Parathyroid adenoma (tissue), 2 donors: ENCODE results near the gene PRCC.

Source experiments
- H2AFZ ChIP-seq: fragments of 300-600 bp; sonication (generic); one replicate; pipeline ENCODE4 v1.7.0; 2017; ENCODE audit warnings: antibody characterized with exemption, mild to moderate bottlenecking
- H3K27ac ChIP-seq: fragments of 300-600 bp; sonication (generic); one replicate; pipeline ENCODE4 v1.7.0; 2017
- H3K27me3 ChIP-seq: fragments of 300-600 bp; sonication (generic); one replicate; pipeline ENCODE4 v1.7.0; 2017; ENCODE audit warnings: low read length; ENCODE audit not compliant: control insufficient read depth, insufficient read depth
- H3K36me3 ChIP-seq: fragments of 300-600 bp; sonication (generic); one replicate; pipeline ENCODE4 v1.7.0; 2017; ENCODE audit warnings: low read length; ENCODE audit not compliant: control insufficient read depth, insufficient read depth
- H3K4me1 ChIP-seq: fragments of 300-600 bp; sonication (generic); one replicate; pipeline ENCODE4 v1.7.0; 2017; ENCODE audit warnings: control low read depth
- H3K4me2 ChIP-seq: fragments of 300-600 bp; sonication (generic); one replicate; pipeline ENCODE4 v1.7.0; 2017; ENCODE audit warnings: low read length
- H3K4me3 ChIP-seq: fragments of 300-600 bp; sonication (generic); one replicate; pipeline ENCODE4 v1.7.0; 2017; ENCODE audit warnings: low read depth, low read length
- H3K79me2 ChIP-seq: fragments of 300-600 bp; sonication (generic); one replicate; pipeline ENCODE4 v1.7.0; 2017; ENCODE audit warnings: control low read depth
- H3K9ac ChIP-seq: fragments of 300-600 bp; sonication (generic); one replicate; pipeline ENCODE4 v1.7.0; 2017; ENCODE audit warnings: mild to moderate bottlenecking
- H3K9me3 ChIP-seq: fragments of 300-600 bp; sonication (generic); one replicate; pipeline ENCODE4 v1.7.0; 2017; ENCODE audit warnings: low read length; ENCODE audit not compliant: control insufficient read depth
- TF ChIP-seq, protein P1 (sequence below): fragments of 300-600 bp; sonication (generic); IDR thresholded peaks from one replicate; pipeline ENCODE4 v1.7.0; 2017; ENCODE audit warnings: antibody characterized with exemption, mild to moderate bottlenecking
- donor health status: primary hyperparathyroidism.

The PRCC gene

DNA sequence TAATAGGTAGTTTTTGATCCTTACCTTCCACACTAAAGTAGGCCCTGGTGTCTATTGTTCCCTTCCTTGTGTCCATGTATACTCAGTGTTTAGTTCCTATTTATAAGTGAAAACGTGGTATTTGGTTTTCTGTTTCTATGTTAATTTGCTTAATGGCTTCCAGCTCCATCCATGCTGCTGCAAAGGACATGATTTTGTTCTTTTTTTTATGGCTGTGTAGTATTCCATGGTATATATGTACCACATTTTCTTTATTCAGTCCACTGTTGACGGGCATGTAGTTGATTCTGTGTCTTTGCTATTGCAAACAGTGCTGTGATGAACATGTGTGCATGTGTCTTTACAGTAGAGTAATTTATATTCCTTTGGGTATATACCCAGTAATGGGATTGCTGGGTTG is 20.8 kb downstream of the PRCC start:
- Histone ChIP-seq H3K9me3 (no peaks in the 10 kb centered on the region), H3K36me3 (no peaks in the 10 kb centered on the region), H3K9ac (no peak overlapping the region), H3K4me1 (no peaks in the 10 kb centered on the region), H3K79me2 (peaks cover 8% of the 10 kb centered on the region), H3K4me2 (no peak overlapping the region), H3K27me3 (no peaks in the 10 kb centered on the region), H3K27ac (no peak overlapping the region), H2AFZ (no peak overlapping the region), H3K4me3 (no peak overlapping the region)
- TF ChIP-seq, protein P1, sequence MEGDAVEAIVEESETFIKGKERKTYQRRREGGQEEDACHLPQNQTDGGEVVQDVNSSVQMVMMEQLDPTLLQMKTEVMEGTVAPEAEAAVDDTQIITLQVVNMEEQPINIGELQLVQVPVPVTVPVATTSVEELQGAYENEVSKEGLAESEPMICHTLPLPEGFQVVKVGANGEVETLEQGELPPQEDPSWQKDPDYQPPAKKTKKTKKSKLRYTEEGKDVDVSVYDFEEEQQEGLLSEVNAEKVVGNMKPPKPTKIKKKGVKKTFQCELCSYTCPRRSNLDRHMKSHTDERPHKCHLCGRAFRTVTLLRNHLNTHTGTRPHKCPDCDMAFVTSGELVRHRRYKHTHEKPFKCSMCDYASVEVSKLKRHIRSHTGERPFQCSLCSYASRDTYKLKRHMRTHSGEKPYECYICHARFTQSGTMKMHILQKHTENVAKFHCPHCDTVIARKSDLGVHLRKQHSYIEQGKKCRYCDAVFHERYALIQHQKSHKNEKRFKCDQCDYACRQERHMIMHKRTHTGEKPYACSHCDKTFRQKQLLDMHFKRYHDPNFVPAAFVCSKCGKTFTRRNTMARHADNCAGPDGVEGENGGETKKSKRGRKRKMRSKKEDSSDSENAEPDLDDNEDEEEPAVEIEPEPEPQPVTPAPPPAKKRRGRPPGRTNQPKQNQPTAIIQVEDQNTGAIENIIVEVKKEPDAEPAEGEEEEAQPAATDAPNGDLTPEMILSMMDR = no peak

DNA sequence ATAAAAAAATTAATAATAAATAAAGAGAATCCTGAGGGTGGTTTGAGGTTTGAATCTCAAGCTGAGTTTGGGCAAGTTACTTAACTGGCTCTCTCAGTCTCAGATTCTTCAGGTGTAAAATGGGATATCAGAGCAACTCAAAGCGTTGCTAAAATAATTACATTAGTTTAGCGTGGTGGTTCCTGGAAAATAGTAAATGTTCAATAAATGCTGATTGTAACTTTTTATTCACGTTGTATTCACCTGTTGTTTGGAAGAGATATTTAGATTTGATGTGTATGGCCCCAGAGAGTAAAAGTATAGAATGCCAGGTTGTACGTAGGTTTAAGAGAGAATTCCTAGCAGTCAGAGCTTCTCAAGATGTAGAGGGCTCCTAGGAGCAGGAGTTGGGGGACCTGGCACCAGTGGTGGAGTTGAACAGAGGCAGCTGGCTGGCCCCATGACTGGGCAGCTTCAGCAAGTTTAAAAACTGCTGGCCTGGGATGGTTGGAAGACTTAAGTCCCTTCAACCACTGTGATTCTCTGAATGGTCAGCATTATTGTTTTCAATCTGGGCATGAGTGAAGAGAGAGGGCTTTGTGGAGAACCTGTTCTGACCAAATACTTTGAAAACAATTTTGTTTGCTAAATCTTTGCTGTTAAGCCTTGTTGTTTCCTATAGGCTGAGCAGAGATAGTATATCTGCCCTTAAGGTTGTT is 22.4 kb downstream of the PRCC start:
- H3K4me2 ChIP-seq = no peak overlapping the region
- no peak overlapping the region for H2AFZ ChIP-seq
- no peak overlapping the region for H3K27ac ChIP-seq
- H3K27me3 ChIP-seq = no peaks in the 10 kb centered on the region
- no peak overlapping the region for H3K4me3 ChIP-seq
- no peaks in the 10 kb centered on the region for H3K9me3 ChIP-seq
- H3K79me2 ChIP-seq = no peaks in the 10 kb centered on the region
- no peak overlapping the region for H3K9ac ChIP-seq
- no peaks in the 10 kb centered on the region for H3K36me3 ChIP-seq
- no peaks in the 10 kb centered on the region for H3K4me1 ChIP-seq
- TF ChIP-seq, protein P1 = no peak

DNA sequence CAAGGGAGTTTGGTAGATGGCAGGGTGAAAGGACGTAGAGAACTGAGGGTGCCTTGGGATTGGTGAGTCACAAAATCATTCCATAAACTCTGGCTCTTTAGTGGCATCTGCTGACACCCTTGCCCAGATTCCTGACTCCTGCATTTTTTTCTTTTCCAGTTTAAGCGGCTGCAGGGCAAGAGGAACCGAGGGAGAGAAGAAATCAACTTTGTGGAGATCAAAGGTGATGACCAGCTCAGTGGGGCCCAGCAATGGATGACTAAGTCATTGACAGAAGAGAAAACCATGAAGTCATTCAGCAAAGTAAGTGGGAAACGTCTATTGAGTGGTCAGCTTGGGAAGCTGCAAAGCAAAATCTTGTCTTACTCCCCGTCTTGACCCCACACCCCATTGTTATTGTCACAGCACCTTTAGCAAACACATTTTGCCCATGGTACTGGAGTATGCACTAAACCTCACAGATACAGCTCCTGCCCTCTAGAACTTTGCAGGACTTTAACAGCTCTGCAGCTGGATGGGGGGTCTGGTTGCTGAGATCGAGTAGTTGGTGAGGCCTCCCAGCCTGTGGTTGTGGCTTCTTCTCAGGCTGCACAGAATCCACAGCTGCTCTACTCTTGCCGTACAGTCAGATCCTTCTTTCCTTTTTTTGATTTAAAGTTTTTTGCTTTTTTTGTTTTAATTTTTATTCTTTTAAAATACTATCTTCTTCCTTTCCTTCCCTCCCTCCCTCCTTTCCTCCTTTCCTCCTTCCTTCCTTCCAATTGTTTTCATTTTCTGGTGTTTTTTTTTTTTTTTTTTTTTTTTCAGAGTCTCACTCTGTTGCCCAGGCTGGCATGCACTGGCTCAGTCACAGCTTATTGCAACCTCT is 27.4 kb downstream of the PRCC start:
- Histone ChIP-seq H3K79me2 (no peaks in the 10 kb centered on the region), H3K36me3 (no peaks in the 10 kb centered on the region), H3K9ac (no peak overlapping the region), H2AFZ (no peak overlapping the region), H3K4me3 (no peak overlapping the region), H3K27me3 (no peaks in the 10 kb centered on the region), H3K4me2 (no peak overlapping the region), H3K9me3 (no peaks in the 10 kb centered on the region), H3K27ac (no peak overlapping the region), H3K4me1 (no peaks in the 10 kb centered on the region)
- TF ChIP-seq, protein P1 = no peak

DNA sequence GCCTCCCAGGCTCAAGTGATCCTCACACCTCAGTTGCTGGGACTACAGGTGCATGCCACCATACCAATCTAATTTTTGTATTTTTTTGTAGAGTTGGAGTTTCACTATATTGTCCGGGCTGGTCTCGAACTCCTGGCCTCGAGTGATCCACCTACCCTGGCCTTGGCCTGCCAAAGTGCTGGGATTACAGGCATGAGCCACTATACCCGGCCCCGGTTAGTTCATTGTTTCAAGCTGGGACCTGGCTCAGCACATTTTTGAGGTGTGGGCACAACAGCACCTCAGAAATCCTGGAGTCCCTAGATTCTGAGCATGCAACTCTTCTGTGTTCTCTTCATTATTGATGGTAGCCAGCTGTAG is 28.0 kb downstream of the PRCC start:
- H3K9ac ChIP-seq = no peak overlapping the region
- H3K4me2 ChIP-seq = no peak overlapping the region
- H3K4me1 ChIP-seq = no peaks in the 10 kb centered on the region
- no peak overlapping the region for H2AFZ ChIP-seq
- H3K27ac ChIP-seq = no peak overlapping the region
- H3K27me3 ChIP-seq = no peaks in the 10 kb centered on the region
- H3K4me3 ChIP-seq = no peak overlapping the region
- H3K9me3 ChIP-seq = no peaks in the 10 kb centered on the region
- TF ChIP-seq, protein P1 = no peak
- H3K36me3 ChIP-seq = no peaks in the 10 kb centered on the region
- H3K79me2 ChIP-seq = no peaks in the 10 kb centered on the region
